ENCODE measurements around the gene GPR89B. TPM values are rescaled to one million over a fixed set of nuclear protein-coding genes. Genes with fewer than 3 reads are reported as not detected.

The GPR89B gene
- total and polyA plus RNA-seq, 8 donors = 14.2 to 28.3 (median 21.9) TPM

Other genes with a start within 250 kb of the GPR89B start
- 100 to 1,000 TPM in 1 of 2 donors, 10 to 100 TPM in 1; 68.2 to 109 TPM for gene GJA5, start 167.8 kb upstream of the GPR89B start, total RNA-seq
- 100 to 1,000 TPM in 1 of 6 donors, 10 to 100 TPM in 5; 67.6 to 105 (median 83.2) TPM for gene GJA5, start 167.8 kb upstream of the GPR89B start, polyA plus RNA-seq (ENCODE audit: insufficient read length in 6 of 6)
- gene GJA8, start 25.6 kb upstream of the GPR89B start, total RNA-seq = not detected
- not detected for gene GJA8, start 25.6 kb upstream of the GPR89B start, polyA plus RNA-seq (ENCODE audit: insufficient read length in 6 of 6)
- gene NBPF11, start 223.9 kb downstream of the GPR89B start, total RNA-seq = 1 to 10 TPM; 8.1 to 8.6 TPM
- gene NBPF11, start 223.9 kb downstream of the GPR89B start, polyA plus RNA-seq (ENCODE audit: insufficient read length in 6 of 6) = 10 to 100 TPM; 29.2 to 40.3 (median 37.2) TPM